Natural killer cell (primary cell): ENCODE results near the gene TPD52L2. TPM values are rescaled to one million over a fixed set of nuclear protein-coding genes. Genes with fewer than 3 reads are reported as not detected.
"Not testable (repeated sequence)": the region's sequence is repeated elsewhere in the genome, so short reads cannot be mapped to it uniquely, and the experiment has no call there.

Experiments used
- ATAC-seq, 3 donors: fragments of 150-1000 bp in 2 of 3; fragments of 200-7000 bp in 1 of 3; cut with Tn5 transposase; 1 replicate in 1 of 3; 2 replicates in 2 of 3; pipeline ENCODE4 v1.10.0; 2021; ENCODE audit warnings: mild to moderate bottlenecking in 2 of 3, moderate library complexity in 2 of 3
- DNase-seq, 2 donors: peaks; one replicate each; pipeline versions ENCODE4 v3.0.0 to v3.0.0-alpha.2; 2013 to 2021; ENCODE audit warnings: mixed read lengths in 1 of 2
- H3K27ac ChIP-seq: one replicate; pipeline ENCODE4 v1.5.1; 2013; ENCODE audit warnings: mild to moderate bottlenecking, low read length
- H3K27me3 ChIP-seq: one replicate; pipeline ENCODE4 v1.6.1; 2013; ENCODE audit warnings: low read length; ENCODE audit not compliant: control insufficient read depth, insufficient read depth
- H3K36me3 ChIP-seq: one replicate; pipeline ENCODE4 v1.6.1; 2013; ENCODE audit warnings: low read length; ENCODE audit not compliant: control insufficient read depth, insufficient read depth
- H3K4me1 ChIP-seq: one replicate; pipeline ENCODE4 v1.6.1; 2013; ENCODE audit warnings: low read length; ENCODE audit not compliant: control insufficient read depth, insufficient read depth
- H3K4me3 ChIP-seq: one replicate; pipeline ENCODE4 v1.5.1; 2013; ENCODE audit warnings: low read length
- H3K9me3 ChIP-seq: one replicate; pipeline ENCODE4 v1.6.1; 2013; ENCODE audit warnings: low read length; ENCODE audit not compliant: control insufficient read depth, insufficient read depth
- H3K27ac Mint-ChIP-seq, 2 donors: one replicate each; pipeline ENCODE4 v1.8.0; 2022; ENCODE audit warnings: mild to moderate bottlenecking in 2 of 2, mixed read lengths in 2 of 2, moderate library complexity in 1 of 2
- H3K27me3 Mint-ChIP-seq, 2 donors: one replicate each; pipeline ENCODE4 v1.8.0; 2022; ENCODE audit warnings: low read depth in 2 of 2, mixed read lengths in 2 of 2
- H3K36me3 Mint-ChIP-seq: one replicate; pipeline ENCODE4 v1.8.0; 2022; ENCODE audit warnings: mixed read lengths
- H3K4me1 Mint-ChIP-seq, 2 donors: one replicate each; pipeline ENCODE4 v1.8.0; 2022; ENCODE audit warnings: mixed read lengths in 2 of 2
- H3K4me3 Mint-ChIP-seq: one replicate; pipeline ENCODE4 v1.8.0; 2022; ENCODE audit warnings: mild to moderate bottlenecking, moderate library complexity, mixed read lengths
- H3K9me3 Mint-ChIP-seq, 2 donors: one replicate each; pipeline ENCODE4 v1.8.0; 2022; ENCODE audit warnings: mixed read lengths in 2 of 2
- CTCF ChIP-seq: fragments of 200-600 bp; IDR thresholded peaks from one replicate; pipeline ENCODE4 v1.8.0; 2022; ENCODE audit warnings: antibody characterized with exemption
- WGBS: methylation state at CpG from one replicate; pipeline ENCODE4 v1.1.7; 2013; ENCODE audit warnings: missing lambda C conversion rate; ENCODE audit not compliant: insufficient coverage; 5-methylcytosine and 5-hydroxymethylcytosine counted together
- intact Hi-C: fragments of 100-400 bp; cut with micrococcal nuclease; formaldehyde crosslinking; loops from one replicate; pipeline ENCODE4 v1.14.2; 2022
- total RNA-seq, 4 donors: library from RNA; stranded (reverse); fragments of 120-200 nt in 1 of 4; gene quantifications; one replicate each; pipeline versions ENCODE4 v1.2.3 to v1.2.4, GENCODE V29; 2013 to 2022

TPD52L2 gene
- total RNA-seq, 3 donors from 2014 or later (not counting 1 experiment from before 2014, with no cell fraction given): 36.8 to 47.2 (median 45.1) TPM

GRCh38 chr20:63915471-63915870 lies 50.4 kb downstream of the TPD52L2 start:
- DNase-seq (no peak), ATAC-seq (no peak)
- H3K4me3 Mint-ChIP-seq: no peak overlapping the region
- H3K27me3 Mint-ChIP-seq: no peaks in the 10 kb centered on the region
- H3K4me1 Mint-ChIP-seq: peaks cover 25 to 30% of the 10 kb centered on the region in 2 donors
- H3K27ac Mint-ChIP-seq: no peak overlapping the region
- H3K4me1 ChIP-seq: peaks cover 19% of the 10 kb centered on the region
- H3K9me3 ChIP-seq: peaks cover 14% of the 10 kb centered on the region
- peaks cover 15% of the 10 kb centered on the region for H3K36me3 ChIP-seq
- no peaks in the 10 kb centered on the region for H3K27me3 ChIP-seq
- intact Hi-C loops: no loop called here
- WGBS: 97% methylated on average over 6 of the region's 6 CpGs
- H3K36me3 Mint-ChIP-seq: no peaks in the 10 kb centered on the region
- TF ChIP-seq CTCF: no peak
- H3K27ac ChIP-seq: no peak overlapping the region
- peaks cover 0 to 3% of the 10 kb centered on the region in 2 donors for H3K9me3 Mint-ChIP-seq
- H3K4me3 ChIP-seq: no peak overlapping the region

GRCh38 chr20:63916371-63916939 lies 51.4 kb downstream of the TPD52L2 start:
- H3K27me3 ChIP-seq, H3K4me3 Mint-ChIP-seq, H3K9me3 Mint-ChIP-seq, H3K27me3 Mint-ChIP-seq, H3K36me3 Mint-ChIP-seq, ATAC-seq, H3K27ac ChIP-seq, DNase-seq, intact Hi-C loops, H3K4me3 ChIP-seq: not testable (repeated sequence)
- 97% methylated on average over 8 of the region's 8 CpGs for WGBS
- H3K36me3 ChIP-seq: peaks cover 15% of the 10 kb centered on the region
- peaks cover 10% of the 10 kb centered on the region for H3K4me1 ChIP-seq
- peaks cover 14% of the 10 kb centered on the region for H3K9me3 ChIP-seq
- H3K4me1 Mint-ChIP-seq: peaks cover 16 to 21% of the 10 kb centered on the region in 2 donors
- peak overlapping the region in 1 of 2 donors; percentile 57 for H3K27ac Mint-ChIP-seq

DNA sequence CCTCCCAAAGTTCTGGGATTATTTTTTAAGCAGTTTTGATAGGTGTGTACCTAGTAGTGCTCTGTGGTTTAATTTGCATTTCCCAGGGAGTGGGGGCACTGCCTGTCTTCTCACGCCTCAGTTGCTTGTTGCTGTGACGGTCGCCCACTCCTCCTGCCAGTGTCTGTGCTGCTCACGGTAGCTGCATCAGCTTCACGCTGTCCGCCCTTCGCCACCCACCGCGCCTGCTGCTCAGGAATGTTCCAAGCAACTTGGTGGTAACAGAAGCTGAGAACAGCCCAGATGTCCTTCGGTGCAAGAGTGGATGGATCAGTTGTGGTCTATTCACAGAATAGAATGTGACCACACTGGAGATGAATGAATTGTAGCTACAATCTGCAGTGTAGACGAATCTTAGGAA lies 52.7 kb downstream of the TPD52L2 start:
- H3K4me1 Mint-ChIP-seq: peaks cover 9 to 18% of the 10 kb centered on the region in 2 donors
- H3K36me3 ChIP-seq: peaks cover 17% of the 10 kb centered on the region
- no peaks in the 10 kb centered on the region for H3K27me3 ChIP-seq
- no peaks in the 10 kb centered on the region for H3K36me3 Mint-ChIP-seq
- 79% methylated on average over 11 of the region's 11 CpGs for WGBS
- DNase-seq (no peak), ATAC-seq (no peak)
- H3K27ac ChIP-seq: no peak overlapping the region
- H3K27me3 Mint-ChIP-seq: no peaks in the 10 kb centered on the region
- no peak overlapping the region for H3K4me3 ChIP-seq
- intact Hi-C loops: no loop called here
- peaks cover 4% of the 10 kb centered on the region for H3K4me1 ChIP-seq
- H3K9me3 ChIP-seq: peaks cover 14% of the 10 kb centered on the region
- H3K27ac Mint-ChIP-seq: no peak overlapping the region
- no peak overlapping the region for H3K4me3 Mint-ChIP-seq
- no peak for TF ChIP-seq CTCF
- H3K9me3 Mint-ChIP-seq: peaks cover 0 to 3% of the 10 kb centered on the region in 2 donors

DNA sequence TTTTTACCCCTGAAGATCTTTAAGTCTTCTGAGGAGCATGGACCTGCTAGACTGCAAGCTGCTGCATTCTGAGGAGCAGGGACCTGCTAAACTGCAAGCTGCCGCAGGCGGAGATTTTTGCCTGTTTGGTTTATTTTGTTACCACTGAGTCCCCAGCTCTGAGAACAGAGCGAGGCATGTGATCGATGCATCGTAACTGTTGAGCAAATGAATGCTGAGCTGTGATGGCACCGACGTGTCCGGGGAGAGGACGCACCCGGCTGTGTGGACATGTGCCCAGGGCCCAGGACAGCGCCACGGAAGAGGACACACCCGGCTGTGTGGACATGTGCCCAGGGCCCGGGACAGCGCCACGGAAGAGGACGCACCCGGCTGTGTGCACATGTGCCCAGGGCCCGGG lies 54.1 kb downstream of the TPD52L2 start:
- H3K4me1 Mint-ChIP-seq: peaks cover 4 to 12% of the 10 kb centered on the region in 2 donors
- H3K27me3 Mint-ChIP-seq: no peaks in the 10 kb centered on the region
- no peaks in the 10 kb centered on the region for H3K36me3 Mint-ChIP-seq
- Histone ChIP-seq H3K9me3 (peaks cover 14% of the 10 kb centered on the region), H3K4me3 (no peak overlapping the region), H3K27ac (no peak overlapping the region), H3K36me3 (peaks cover 17% of the 10 kb centered on the region), H3K4me1 (no peaks in the 10 kb centered on the region), H3K27me3 (no peaks in the 10 kb centered on the region)
- peaks cover 0 to 3% of the 10 kb centered on the region in 2 donors for H3K9me3 Mint-ChIP-seq
- H3K4me3 Mint-ChIP-seq: no peak overlapping the region
- intact Hi-C loops: no loop called here
- DNase-seq: no peak
- H3K27ac Mint-ChIP-seq: no peak overlapping the region
- WGBS: 89% methylated on average over 13 of the region's 19 CpGs
- no peak for TF ChIP-seq CTCF
- no peak for ATAC-seq
